Cardiac septum (tissue), 1 donor: Measurements from ENCODE around the gene SWAP70. TPM values are rescaled to one million over a fixed set of nuclear protein-coding genes. Genes with fewer than 3 reads are reported as not detected.
A peak's percentile ranks its signal among the peaks of the same experiment; 100 is the strongest.

Source experiments
- DNase-seq: peaks from one replicate; pipeline ENCODE4 v3.0.0-alpha.2; 2020; ENCODE audit warnings: low spot score
- intact Hi-C: fragments of 100-400 bp; cut with DNase I; formaldehyde crosslinking; loops from one replicate; pipeline ENCODE4 v1.14.0; 2022
- total RNA-seq: library from RNA; stranded (reverse); fragmentation: NEBNext Ultra II Directional; extraction: Animal tissue kit (Norgen Biotek cat#: 25700); gene quantifications from one replicate; pipeline ENCODE4 v1.2.1, GENCODE V29; 2021
- donor health status: DM: no; HTN: no; CAD: no.

The SWAP70 gene
- total RNA-seq, 1 donor from 2014 or later = 27.6 TPM

- intact Hi-C loops = no loop called here
- no peak for DNase-seq
These were observed 18.0 kb upstream of the SWAP70 start for GRCh38 chr11:9645881-9646280.

GRCh38 chr11:9646324-9646723 is 17.6 kb upstream of the SWAP70 start:
- DNase-seq = no peak
- intact Hi-C loops = no loop called here

- intact Hi-C loops = no loop called here
These were observed 12.4 kb upstream of the SWAP70 start for GRCh38 chr11:9651481-9651880.

GRCh38 chr11:9651899-9652748 is 11.8 kb upstream of the SWAP70 start:
- no peak for DNase-seq
- intact Hi-C loops = no loop called here

More at GRCh38 chr11:9651481-9651880, 12.4 kb upstream of the SWAP70 start:
- no peak for DNase-seq

DNA sequence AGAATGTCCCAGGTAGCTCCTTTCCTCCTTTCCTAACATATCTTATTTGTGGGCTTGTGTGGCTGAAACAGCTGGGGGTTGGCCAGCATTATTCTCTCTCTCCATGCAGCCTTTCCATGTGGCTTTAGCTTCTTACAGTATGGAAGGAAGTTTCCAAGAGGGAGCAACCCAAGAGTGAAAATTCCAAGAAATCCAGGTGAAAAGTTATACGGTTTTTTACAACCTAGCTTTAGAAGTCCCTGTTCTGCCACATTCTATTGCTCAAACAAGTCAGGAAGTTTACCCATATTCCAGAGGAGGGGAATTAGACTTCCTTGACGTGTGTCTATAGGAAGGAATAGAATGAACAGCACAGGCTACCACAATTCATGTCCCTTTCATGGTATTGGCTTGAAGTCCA is 10.0 kb upstream of the SWAP70 start:
- no peak for DNase-seq
- intact Hi-C loops = no loop called here

GRCh38 chr11:9656864-9657263 is 7.0 kb upstream of the SWAP70 start:
- intact Hi-C loops = no loop called here
- no peak for DNase-seq

DNA sequence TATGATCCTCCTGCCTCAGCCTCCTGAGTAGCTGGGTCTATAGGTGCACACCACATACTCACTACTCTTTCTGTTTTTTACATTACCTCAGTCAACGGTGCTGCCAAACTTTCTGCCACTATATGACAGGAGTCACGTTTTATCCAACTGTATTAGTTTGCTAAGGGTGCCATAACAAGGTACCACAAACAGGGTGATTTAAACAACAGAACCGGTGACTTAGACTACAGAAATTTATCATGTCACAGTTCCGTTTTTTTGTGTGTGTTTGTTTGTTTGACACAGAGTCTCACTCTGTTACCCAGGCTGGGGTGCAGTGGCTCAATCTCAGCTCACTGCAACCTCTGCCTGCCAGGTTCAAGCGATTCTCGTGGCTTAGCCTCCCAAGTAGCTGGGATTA is 6.3 kb upstream of the SWAP70 start:
- DNase-seq = no peak
- intact Hi-C loops = no loop called here

DNA sequence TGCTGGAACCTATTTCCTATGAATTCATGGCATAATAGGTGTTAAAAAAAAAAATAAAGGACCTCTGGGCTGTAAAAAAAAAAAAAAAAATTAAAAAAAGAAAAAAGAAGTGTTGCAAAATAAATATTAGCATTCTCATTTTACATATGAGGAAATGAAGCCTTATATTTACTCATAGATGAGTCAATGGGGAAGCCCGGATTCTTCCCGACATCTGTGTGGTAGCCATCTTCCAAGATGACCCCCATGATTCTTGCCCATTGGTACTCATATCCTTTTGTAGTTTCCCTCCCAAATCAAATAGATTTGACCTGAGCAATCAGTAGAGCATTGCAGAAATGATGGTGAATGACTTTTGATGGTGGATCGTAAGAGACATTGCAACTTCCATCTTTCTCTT is 3.0 kb upstream of the SWAP70 start:
- no peak for DNase-seq
- intact Hi-C loops = loop anchor here (5.0 kb wide), 2 partner anchors 86 to 89 kb away; partner anchors contain the start of gene WEE1

DNA sequence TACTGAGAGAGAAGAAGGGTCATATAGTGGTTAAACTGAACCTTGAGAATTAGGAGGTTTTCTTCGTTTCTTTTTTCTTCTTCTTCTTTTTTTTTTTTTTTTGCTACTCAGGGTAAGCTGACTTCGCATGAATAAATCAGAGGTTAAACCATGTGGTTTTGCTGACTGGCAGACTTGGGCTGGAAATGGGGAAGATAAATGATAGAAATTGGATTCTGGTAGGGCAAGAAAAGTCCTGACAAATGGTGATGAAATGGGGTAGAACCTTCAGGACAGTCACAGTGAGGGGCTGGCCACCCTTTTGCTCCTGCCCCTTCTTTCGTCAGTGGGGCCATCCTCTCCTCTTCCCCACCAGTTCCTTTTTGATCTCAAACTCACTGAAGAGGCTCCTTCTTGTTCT is 1.6 kb upstream of the SWAP70 start:
- intact Hi-C loops = loop anchor here (5.0 kb wide), 2 partner anchors 85 to 90 kb away; partner anchors contain the start of gene WEE1
- DNase-seq = no peak

GRCh38 chr11:9664276-9665171 is 647 bp downstream of the SWAP70 start:
- DNase-seq = peak; percentile 77
- intact Hi-C loops = loop anchor here (2.0 to 5.0 kb wide), 4 partner anchors 24 to 92 kb away; partner anchors contain the start of gene WEE1

DNA sequence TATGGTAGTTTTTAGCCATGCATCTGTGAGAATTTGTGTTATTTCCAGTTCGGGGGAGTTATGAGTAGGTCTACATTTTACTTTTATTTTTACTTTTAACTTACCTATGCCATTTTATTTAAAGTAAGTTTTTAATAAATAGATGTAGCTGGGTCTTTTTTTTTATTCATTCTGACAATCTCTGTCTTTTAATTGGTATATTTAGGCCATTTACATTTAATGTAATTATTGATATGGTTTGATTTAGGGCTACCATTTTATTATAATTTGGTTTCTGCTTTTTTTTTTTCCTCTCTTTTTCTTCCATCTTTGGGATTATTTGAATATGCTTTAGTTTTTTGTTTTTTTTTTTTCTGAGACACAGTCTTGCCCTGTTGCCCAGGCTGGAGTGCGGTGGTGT is 1.9 kb downstream of the SWAP70 start:
- DNase-seq = no peak
- intact Hi-C loops = loop anchor here (2.0 kb wide), 2 partner anchors 23 to 53 kb away; no protein-coding TSS in a partner anchor

- intact Hi-C loops = no loop called here
- DNase-seq = no peak
These were observed 6.1 kb downstream of the SWAP70 start for GRCh38 chr11:9669954-9670353.

- intact Hi-C loops = no loop called here
- DNase-seq = no peak
These were observed 8.5 kb downstream of the SWAP70 start for GRCh38 chr11:9672288-9672916.

DNA sequence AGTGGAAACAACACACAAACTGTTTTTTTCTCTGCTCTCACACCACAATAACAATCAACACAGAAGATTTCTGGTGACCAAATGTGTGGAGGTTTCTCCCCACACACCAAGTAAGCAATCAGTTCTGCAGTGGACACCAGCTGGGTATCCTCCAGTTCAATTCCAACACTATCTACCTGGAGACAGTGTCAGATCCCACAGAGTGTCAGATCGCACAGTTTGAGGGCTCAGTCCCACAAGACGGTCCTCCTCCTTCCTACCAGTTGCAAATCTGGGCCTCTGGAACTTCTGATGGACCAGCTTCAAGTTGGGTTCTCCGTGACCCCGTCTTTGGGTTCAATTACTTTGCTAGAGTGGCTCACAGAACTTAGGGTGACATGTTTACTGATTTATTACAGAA is 9.0 kb downstream of the SWAP70 start:
- no peak for DNase-seq
- intact Hi-C loops = no loop called here

GRCh38 chr11:9675691-9676090 is 11.8 kb downstream of the SWAP70 start:
- DNase-seq = no peak
- intact Hi-C loops = no loop called here

- intact Hi-C loops = no loop called here
- DNase-seq = no peak
These were observed 14.1 kb downstream of the SWAP70 start for GRCh38 chr11:9677951-9678350.

- intact Hi-C loops = no loop called here
- no peak for DNase-seq
These were observed 14.7 kb downstream of the SWAP70 start for GRCh38 chr11:9678576-9678975.

DNA sequence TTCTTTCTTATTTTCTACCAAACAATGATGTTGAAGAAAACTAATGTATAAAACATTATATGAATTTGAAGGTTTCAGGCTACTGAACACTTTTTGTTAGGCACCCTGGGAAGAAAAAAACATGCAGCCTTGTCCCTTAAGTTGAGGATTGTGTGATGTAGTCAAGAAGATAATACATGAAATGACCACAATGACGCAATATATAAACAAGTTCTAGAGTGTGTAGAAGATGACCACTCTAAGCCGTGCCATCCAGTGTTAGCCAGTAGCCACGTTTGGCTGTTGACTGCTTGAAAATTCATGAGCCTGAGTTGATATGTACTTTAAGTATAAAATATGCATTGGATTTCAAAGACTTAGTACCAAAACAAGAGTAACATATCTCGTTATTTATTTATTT is 16.2 kb downstream of the SWAP70 start:
- intact Hi-C loops = no loop called here
- DNase-seq = no peak

GRCh38 chr11:9681583-9682372 is 17.9 kb downstream of the SWAP70 start:
- intact Hi-C loops = no loop called here
- DNase-seq = no peak
